Transverse colon (tissue), 4 donors: ENCODE results near the gene TRMT44. TPM values are rescaled to one million over a fixed set of nuclear protein-coding genes. Genes with fewer than 3 reads are reported as not detected.

Experiments
- DNase-seq: peaks from one replicate; pipeline ENCODE4 v3.0.0-alpha.2; 2019
- H3K27ac ChIP-seq, 4 donors: fragments of 200-600 bp; sonication (generic); 2 replicates each; pipeline ENCODE4 v1.5.1; 2016 to 2018; ENCODE audit warnings: inconsistent platforms in 4 of 4
- H3K27me3 ChIP-seq: fragments of 200-600 bp; sonication (generic); 2 replicates; pipeline ENCODE4 v1.5.1; 2017; ENCODE audit warnings: inconsistent platforms
- H3K36me3 ChIP-seq, 4 donors: fragments of 200-600 bp; sonication (generic); 2 replicates each; pipeline ENCODE4 v1.5.1; 2017 to 2019; ENCODE audit warnings: inconsistent platforms in 4 of 4
- H3K4me1 ChIP-seq, 4 donors: fragments of 200-600 bp; sonication (generic); 2 replicates each; pipeline ENCODE4 v1.5.1; 2017 to 2020; ENCODE audit warnings: inconsistent platforms in 4 of 4
- H3K4me3 ChIP-seq, 4 donors: fragments of 200-600 bp; sonication (generic); 1 replicate in 1 of 4; 2 replicates in 3 of 4; pipeline versions ENCODE4 v1.5.1 to v1.6.1; 2017 to 2019; ENCODE audit warnings: inconsistent platforms in 4 of 4
- H3K9me3 ChIP-seq, 2 donors: fragments of 200-600 bp; sonication (generic); 2 replicates each; pipeline ENCODE4 v1.5.1; 2017 to 2019; ENCODE audit warnings: inconsistent platforms in 2 of 2
- CTCF ChIP-seq, 5 experiments: fragments of 200-600 bp in 3 of 5; fragments of 450-650 bp in 2 of 5; sonication (generic) in 3 of 5; IDR thresholded peaks; 1 replicate in 2 of 5; 2 replicates in 3 of 5; pipeline ENCODE4 v1.5.1; 2016 to 2017; ENCODE audit warnings: antibody characterized with exemption in 5 of 5, inconsistent platforms in 3 of 5, mild to moderate bottlenecking in 2 of 5, moderate library complexity in 1 of 5
- EP300 ChIP-seq: sonication (generic); formaldehyde crosslinking; IDR thresholded peaks from one replicate; pipeline ENCODE4 v1.6.1; 2017; ENCODE audit warnings: antibody characterized with exemption, low read depth
- POLR2A ChIP-seq: fragments of 450-650 bp; IDR thresholded peaks from one replicate; pipeline ENCODE4 v1.6.1; 2016; ENCODE audit warnings: antibody characterized with exemption, mild to moderate bottlenecking, moderate library complexity
- POLR2AphosphoS5 ChIP-seq, 3 donors: sonication (generic); formaldehyde crosslinking; IDR thresholded peaks; one replicate each; pipeline ENCODE4 v1.6.1; 2016; ENCODE audit warnings: antibody characterized with exemption in 3 of 3
- WGBS, 2 donors: methylation state at CpG; one replicate each; pipeline ENCODE4 v1.1.5; 2018; ENCODE audit warnings: low coverage in 1 of 2; 5-methylcytosine and 5-hydroxymethylcytosine counted together
- in situ Hi-C, 4 donors: fragments of 200-750 bp; cut with MboI; loops; one replicate each; pipeline versions ENCODE4 v1.15.0 to v1.15.1; 2017; ENCODE audit warnings: low sequenced_read_pairs in 3 of 4, low pct_ligation_motif_present in 1 of 4, low pct_unique_long_range_greater_than_20kb in 1 of 4
- intact Hi-C: fragments of 100-400 bp; cut with DNase I; formaldehyde crosslinking; loops from one replicate; pipeline ENCODE4 v1.15.1; 2023; ENCODE audit warnings: low total_unique reads
- total RNA-seq, 4 donors: library from RNA; depleted of rRNA; stranded (reverse); fragments of >200 nt; gene quantifications; one replicate each; pipeline ENCODE4 v1.1.0, GENCODE V29; 2016

The TRMT44 gene
- total RNA-seq, 4 donors from 2014 or later = 19.1 to 190 (median 29.7) TPM

- WGBS, 2 donors = 96 to 100% methylated on average over 3 to 14 of the region's 14 CpGs
- Histone ChIP-seq H3K4me1 (peaks cover 0 to 15% (median 9%) of the 10 kb centered on the region in 4 donors), H3K36me3 (peaks cover 0 to 2% (median 0%) of the 10 kb centered on the region in 4 donors), H3K27ac (no peak overlapping the region), H3K9me3 (no peaks in the 10 kb centered on the region), H3K27me3 (no peaks in the 10 kb centered on the region), H3K4me3 (no peak overlapping the region)
- DNase-seq = no peak
- in situ Hi-C loops = loop anchor here in 3 of 4 donors (10.0 to 25.0 kb wide), 3 partner anchors 163 to 245 kb away; partner anchors contain the start of gene ABLIM2 (in 1 of the 3)
- TF ChIP-seq CTCF (IDR thresholded peaks at IDR 0.05) = peak in 1 of 5 experiments; percentile 2
- TF ChIP-seq POLR2A = no peak
- intact Hi-C loops = no loop called here
Measured at GRCh38 chr4:8407316-8407715, 33.3 kb upstream of the TRMT44 start.

GRCh38 chr4:8407756-8408155 is 32.8 kb upstream of the TRMT44 start:
- intact Hi-C loops = no loop called here
- TF ChIP-seq POLR2A (no peak), POLR2AphosphoS5 (IDR thresholded peaks at IDR 0.05) (no peak), EP300 (no peak), CTCF (IDR thresholded peaks at IDR 0.05) (peak in 1 of 5 experiments; percentile 15)
- Histone ChIP-seq H3K9me3 (no peaks in the 10 kb centered on the region), H3K4me1 (peaks cover 0 to 15% (median 8%) of the 10 kb centered on the region in 4 donors), H3K27me3 (no peaks in the 10 kb centered on the region), H3K36me3 (peaks cover 0 to 2% (median 0%) of the 10 kb centered on the region in 4 donors), H3K27ac (peak overlapping the region in 1 of 4 donors; percentile 25), H3K4me3 (no peak overlapping the region)
- 84 to 100% methylated on average over 2 to 9 of the region's 9 CpGs for WGBS, 2 donors
- peak; percentile 42 for DNase-seq
- in situ Hi-C loops = loop anchor here in 3 of 4 donors (10.0 to 25.0 kb wide), 3 partner anchors 163 to 245 kb away; partner anchors contain the start of gene ABLIM2 (in 1 of the 3)

GRCh38 chr4:8409264-8410065 is 31.1 kb upstream of the TRMT44 start:
- peak overlapping the region in 1 of 4 donors; percentile 36 for H3K27ac ChIP-seq
- DNase-seq = peak; percentile 51
- 66% methylated on average over 15 of the region's 17 CpGs; no CpG with 5 or more reads in 1 of the 2 donors for WGBS, 2 donors
- in situ Hi-C loops (loop anchor here in 3 of 4 donors (10.0 to 25.0 kb wide), 3 partner anchors 165 to 247 kb away; partner anchors contain the start of gene ABLIM2 (in 1 of the 3)), intact Hi-C loops (no loop called here)
- H3K27me3 ChIP-seq = no peaks in the 10 kb centered on the region
- TF ChIP-seq EP300 = no peak
- TF ChIP-seq POLR2AphosphoS5 (IDR thresholded peaks at IDR 0.05) = no peak
- no peak for TF ChIP-seq POLR2A
- TF ChIP-seq CTCF (IDR thresholded peaks at IDR 0.05) = no peak
- H3K36me3 ChIP-seq = peaks cover 0 to 4% (median 0%) of the 10 kb centered on the region in 4 donors
- H3K9me3 ChIP-seq = no peaks in the 10 kb centered on the region
- peaks cover 0 to 15% (median 7%) of the 10 kb centered on the region in 4 donors for H3K4me1 ChIP-seq
- no peak overlapping the region for H3K4me3 ChIP-seq

GRCh38 chr4:8410066-8410625 is 30.4 kb upstream of the TRMT44 start:
- H3K27me3 ChIP-seq = no peaks in the 10 kb centered on the region
- in situ Hi-C loops = loop anchor here in 2 of 4 donors (25.0 kb wide), 2 partner anchors 173 to 248 kb away; partner anchors contain the start of gene ABLIM2 (in 1 of the 2)
- 84% methylated on average over 9 of the region's 9 CpGs; no CpG with 5 or more reads in 1 of the 2 donors for WGBS, 2 donors
- H3K4me3 ChIP-seq = no peak overlapping the region
- DNase-seq = no peak
- TF ChIP-seq EP300 = no peak
- no peak for TF ChIP-seq POLR2A
- no peak for TF ChIP-seq POLR2AphosphoS5 (IDR thresholded peaks at IDR 0.05)
- TF ChIP-seq CTCF (IDR thresholded peaks at IDR 0.05) = no peak
- H3K27ac ChIP-seq = peak overlapping the region in 1 of 4 donors; percentile 36
- H3K36me3 ChIP-seq = peaks cover 0 to 4% (median 2%) of the 10 kb centered on the region in 4 donors
- no peaks in the 10 kb centered on the region for H3K9me3 ChIP-seq
- peaks cover 0 to 15% (median 7%) of the 10 kb centered on the region in 4 donors for H3K4me1 ChIP-seq
- intact Hi-C loops = no loop called here
